GM19455 (cell line): ENCODE data around the gene TCERG1L.

ENCODE experiments used
- ATAC-seq: cut with Tn5 transposase; IDR thresholded peaks from one replicate; pipeline ENCODE4 v1.9.1; 2021; ENCODE audit not compliant: unreplicated experiment

Gene TCERG1L

DNA sequence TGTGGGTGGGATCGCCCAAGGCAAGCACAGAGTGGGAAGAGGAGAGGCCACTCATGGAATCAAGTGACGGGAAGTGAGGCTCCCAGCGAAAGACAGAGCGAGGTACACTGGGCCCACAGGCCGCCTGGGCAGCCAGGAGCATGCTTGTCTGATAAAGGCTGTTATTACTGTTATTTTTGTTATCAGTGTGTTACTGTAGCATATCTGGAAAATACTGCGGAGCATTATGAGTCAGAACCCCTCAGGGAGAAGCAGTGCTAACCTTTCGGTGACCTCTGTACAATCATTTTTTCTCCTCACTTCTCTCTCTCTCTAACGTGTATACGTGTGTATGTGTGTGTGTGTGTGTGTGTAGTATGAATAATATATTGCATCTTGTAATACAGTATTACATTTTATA is 3.8 kb upstream of the TCERG1L start:
- ATAC-seq, result no peak

DNA sequence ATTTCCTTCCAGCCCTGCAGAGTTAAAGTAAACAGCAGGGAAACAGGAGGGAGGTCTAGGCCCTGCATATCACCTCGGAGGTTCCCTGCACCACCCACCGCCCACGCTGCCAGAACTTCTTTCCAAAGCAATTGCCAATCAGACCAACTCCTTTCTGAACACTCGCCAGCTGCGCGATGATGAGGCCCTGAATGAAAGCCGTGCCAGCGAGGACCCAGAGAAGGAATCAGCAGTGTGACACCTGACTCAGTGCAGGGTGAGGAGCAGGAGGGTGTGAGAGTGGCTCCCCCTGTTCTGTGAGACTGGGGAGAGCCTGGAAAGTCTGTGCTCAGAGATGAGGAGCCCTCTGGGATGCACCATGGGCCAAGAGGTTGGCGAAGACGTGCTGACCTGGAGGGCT is 3.3 kb upstream of the TCERG1L start:
- ATAC-seq, result no peak

DNA sequence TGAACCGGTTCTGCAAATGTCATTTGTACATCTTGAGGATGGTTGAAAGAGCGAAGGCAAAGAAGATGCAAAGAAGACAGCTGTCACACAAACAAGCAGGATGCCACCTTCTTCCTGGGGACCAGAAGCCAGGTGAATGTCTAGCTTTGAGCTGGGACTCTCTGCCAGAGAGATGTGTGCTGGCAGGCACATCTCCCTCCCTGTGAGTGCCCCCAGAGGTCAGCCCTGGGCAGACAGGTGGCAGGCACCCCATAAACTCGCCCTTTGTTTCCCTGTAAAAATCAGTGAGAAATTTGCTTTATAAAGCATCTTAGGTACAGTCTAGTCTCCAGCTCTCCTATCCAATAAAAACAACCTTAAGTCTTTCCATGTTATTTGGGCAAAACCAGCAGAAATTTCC is 2.6 kb upstream of the TCERG1L start:
- no peak for ATAC-seq

DNA sequence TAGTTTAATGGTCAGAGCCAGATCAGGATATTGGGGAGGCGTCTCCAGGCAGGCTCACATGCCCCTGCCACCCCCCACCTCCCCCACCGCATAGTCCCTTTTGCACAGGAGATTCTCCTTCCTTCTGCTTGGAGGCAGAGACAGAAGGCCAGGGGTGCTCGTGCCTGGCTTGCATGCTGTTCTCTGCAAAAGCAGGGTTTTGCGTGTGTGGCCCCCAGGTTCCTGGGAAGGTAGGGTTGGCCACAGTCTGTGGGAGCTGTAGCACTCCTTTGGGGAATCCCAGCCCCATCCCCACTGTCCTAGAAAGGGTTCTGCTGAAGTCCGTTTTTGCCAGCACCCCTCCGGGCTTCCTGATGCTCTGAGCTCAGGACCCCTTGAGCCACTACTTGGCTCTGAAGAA is 1.9 kb upstream of the TCERG1L start:
- no peak for ATAC-seq

DNA sequence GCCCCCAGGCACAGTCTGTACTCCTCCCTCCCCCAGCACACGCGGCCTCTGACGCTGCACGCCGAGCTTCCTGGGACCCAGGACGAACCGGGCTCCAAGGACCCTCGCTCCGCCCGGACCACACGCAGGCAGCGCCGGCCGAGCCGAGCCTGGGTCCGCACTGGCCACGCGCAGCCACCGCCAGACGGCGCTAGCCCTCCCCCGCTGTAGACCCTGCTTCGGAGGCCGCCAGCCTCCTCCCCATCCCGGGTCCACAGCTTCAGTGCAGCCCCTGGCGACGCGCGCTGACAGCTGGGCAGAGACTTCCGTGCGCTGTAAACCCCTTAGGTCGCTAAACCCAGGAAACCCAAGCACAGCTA is 936 bp upstream of the TCERG1L start:
- no peak for ATAC-seq

DNA sequence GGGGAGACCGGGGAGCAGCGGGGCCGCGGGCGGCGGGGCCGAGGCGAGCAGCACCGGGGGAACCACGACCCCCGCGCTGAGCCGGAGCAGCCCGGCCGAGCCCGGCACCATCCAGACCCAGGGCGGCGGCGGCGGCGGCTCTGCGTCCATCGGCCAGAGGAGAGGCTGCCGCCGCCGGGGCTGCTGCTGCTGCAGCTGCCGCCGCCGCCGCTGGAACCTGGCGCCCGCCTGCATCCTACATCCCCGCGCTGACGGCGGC is 190 bp downstream of the TCERG1L start:
- ATAC-seq, result no peak

DNA sequence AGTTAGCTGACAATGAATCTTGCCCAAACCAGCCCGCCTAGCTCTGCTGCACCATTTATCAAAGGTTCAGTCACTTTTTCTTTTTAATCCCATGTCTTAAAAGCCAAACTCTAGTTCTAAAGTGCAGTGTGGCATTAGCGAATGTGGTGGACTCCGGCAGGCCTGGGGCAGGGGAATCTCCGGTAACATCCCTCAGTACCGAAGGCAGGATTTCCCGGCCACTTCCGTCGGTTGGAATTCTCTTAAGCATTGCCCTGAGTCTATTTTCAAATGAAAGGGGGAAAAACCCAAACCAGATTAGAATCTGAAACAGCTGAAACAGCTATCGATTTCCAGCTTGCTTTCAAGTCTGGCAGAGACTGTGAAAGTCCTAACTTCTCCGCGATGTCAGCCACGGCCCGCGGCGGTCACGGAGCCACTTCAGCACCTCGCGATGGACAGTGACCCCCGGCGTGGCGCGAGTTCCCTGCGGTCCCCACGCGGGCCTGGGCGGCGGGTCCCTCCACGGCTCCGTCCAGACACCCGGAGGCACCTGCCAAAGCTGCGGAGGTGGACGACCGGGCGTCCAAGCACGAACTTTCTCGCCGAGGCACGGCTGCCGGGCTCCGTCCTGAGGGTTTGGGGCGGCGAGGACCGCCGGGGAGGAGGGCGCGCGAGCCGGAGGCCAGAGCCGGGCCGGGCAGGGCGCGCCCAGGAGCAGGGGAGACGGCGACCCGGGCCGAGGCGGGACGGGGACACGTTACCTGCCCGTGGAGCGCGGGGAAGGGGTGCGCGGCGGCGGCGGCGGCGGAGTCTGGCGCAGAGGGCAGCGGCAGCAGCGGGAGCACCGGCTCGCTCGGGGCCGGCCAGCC is 745 bp downstream of the TCERG1L start:
- ATAC-seq, result no peak

DNA sequence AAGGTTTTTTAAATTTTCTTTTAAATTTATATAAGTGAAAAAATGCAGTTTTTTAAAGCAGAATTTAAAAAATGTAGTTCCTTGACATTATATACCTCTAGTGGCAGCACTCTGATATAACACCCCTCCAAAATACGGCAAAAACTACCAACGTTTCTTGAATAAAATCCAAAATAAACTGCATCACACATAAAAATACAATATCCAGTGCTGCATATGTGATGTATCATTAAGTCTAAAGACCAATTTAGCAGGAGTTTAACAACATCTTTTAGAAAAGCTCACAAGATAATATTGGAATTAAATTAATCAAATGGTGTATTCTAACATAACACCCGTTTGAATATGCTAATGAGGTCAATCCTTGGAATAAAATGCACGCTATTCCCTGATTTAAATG is 1.4 kb downstream of the TCERG1L start:
- ATAC-seq, result no peak

DNA sequence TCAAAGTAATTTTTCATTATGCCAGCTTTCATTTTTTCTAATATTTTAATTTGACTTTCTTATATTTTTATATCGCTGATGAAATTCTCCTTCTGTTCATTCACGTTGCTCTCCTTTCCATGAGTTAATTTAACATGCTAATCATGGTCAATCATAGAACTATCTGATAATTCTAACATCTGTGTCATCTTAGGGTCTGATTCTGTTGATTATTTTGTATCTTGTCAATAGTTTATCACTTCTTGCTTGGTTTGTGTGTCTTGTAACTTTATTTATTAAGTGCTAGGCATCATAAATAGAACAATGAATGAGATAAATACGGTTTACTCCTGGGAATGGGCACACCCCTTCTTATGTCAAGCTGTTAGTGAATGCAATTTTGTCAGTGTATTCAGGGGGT is 11.0 kb downstream of the TCERG1L start:
- ATAC-seq, result no peak

DNA sequence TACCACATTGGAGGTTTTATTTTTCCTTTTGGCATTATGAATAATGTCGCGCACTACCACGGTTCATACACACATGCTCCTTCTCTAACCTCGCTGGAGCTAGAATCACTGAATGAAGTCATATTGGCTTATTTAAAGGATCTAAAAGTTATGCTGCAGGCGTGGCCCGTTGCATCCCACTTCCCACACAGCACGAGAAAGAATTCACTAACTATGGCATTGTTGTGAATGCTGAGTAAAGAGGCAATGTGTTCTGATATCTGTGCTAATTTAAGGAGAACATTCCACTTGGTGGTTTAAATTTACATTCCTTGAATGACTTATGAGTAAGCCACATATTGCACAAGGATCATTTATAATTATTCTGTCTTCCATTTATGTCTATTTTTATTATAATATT is 20.7 kb downstream of the TCERG1L start:
- ATAC-seq, result no peak

DNA sequence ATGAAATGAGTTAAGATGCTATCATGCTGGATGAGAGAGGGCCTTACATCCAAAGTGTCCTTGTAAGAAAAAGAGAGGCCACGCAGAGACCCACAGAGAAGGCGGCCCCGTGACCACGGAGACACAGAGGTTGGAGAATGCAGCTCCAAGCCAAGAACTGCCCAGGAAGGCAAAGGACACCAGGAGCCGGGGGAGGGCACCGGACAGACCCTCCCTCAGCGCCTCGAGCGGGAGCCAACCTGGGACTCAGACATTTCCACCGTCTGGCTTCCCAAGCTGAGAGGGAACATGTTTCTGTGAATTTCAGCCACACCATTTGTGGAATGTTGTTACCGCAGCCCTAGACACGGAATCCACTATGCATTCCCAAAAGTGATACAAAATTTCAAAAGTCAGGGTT is 22.9 kb downstream of the TCERG1L start:
- no peak for ATAC-seq

DNA sequence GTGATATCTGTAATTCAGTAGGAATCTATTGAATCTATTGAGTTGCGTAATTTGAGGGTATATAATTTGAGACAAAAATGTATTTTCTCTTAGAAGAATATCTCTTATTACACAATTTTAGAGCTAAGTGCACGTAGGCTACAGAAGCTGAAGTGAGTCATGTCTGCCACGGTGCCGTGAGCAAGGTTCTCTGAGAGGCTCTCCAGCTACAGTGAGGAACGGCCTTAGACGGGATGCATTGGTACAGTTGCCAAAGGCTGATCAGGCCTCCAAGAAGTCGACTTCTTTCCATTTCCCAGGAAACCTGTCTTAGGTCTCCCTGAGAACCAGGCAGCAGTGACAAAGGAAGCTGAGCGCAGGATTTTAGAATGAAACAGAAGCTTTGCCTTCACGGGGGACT is 28.6 kb downstream of the TCERG1L start:
- no peak for ATAC-seq

DNA sequence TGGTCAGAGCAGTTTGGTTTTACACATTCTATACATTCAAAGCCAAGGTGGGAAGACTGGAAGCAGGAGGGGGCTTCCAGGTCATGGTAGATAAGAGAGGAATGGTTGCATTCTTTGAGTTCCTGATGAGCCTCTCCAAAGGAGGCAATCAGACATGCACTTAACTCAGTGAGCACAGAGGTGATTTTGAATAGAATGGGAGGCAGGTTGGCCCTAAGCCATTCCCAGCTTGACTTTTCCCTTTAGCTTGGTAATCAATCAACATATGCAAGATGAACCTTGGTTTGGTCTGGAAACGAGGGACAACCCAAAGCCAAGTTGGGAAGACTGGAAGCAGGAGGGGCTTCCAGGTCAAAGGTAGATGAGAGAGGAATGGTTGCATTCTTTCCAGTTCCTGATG is 31.4 kb downstream of the TCERG1L start:
- ATAC-seq, result no peak

DNA sequence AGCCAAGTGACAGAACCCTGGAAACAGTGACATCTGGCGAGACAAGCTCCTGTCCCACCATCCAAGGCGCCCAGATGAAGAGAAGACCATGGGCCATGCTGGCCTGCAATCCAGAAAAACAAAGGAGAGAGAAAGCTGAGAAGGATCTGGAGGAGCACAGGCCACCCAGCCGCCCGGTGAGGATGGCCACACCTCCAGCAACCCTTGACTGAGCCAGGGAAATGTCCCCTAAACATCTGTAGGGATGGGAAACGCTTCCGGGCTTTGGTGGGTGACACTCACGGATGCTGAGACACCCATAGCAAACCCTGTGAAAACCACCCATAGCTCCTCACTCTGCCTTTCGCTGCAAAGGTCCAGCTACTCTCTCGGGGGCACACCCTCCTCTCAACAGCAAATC is 32.0 kb downstream of the TCERG1L start:
- ATAC-seq, result no peak

DNA sequence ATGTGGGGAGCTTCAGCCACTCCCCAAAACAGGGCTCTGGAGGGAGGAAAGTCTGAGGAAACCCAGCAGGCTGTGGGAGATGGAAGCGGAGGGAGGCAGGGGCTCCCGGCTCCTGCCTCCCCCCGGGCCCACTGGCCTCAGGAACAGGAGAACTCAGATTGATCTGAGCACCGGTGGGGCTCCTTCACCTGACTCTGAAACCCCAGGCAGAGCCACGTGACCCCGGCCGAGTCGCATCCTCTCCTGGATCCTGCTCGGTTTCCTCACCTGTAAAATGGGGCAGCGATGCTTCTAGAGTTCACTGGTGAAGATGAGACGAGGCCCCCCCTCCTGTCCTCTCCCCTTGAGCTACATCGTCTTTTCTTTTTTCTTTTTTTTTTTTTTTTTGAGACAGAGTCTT is 33.6 kb downstream of the TCERG1L start:
- ATAC-seq, result no peak

DNA sequence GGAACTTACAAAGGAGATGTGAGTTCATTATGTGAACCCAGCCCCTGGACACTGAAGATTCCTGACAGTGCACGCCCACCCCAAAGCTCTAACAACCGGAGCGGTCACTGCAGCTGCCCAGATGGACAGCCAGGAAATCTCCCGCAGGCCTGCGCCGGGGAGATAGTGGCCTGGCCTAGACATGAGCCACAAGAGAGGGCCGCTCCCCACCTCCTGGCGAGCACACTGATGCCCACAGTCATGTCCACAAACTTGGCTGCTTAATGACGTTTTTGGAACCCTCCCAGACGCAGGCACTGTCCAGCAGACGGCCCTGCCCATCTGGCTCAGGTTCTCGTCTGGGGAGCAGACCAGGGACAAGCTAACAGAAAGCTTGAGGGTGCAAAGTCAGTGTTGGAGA is 34.2 kb downstream of the TCERG1L start:
- no peak for ATAC-seq

DNA sequence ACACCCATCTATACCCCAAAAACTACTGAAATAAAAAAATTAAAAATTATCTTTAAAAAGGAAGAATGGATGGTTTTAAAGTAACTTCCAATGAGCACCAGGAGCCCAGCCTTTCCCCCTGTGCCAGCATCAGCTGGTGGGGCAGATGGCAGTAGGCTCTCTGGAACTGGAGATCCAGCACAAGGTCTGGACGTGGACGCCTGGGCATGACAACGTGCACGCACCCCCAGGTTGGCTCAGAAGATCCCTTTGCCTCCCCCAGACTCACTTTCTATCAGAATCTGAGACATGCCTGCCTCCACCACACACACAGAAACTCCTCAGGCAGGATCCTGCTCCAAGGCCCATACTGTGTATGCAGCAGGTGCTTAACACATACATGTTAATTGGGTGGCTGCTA is 35.8 kb downstream of the TCERG1L start:
- ATAC-seq, result no peak

DNA sequence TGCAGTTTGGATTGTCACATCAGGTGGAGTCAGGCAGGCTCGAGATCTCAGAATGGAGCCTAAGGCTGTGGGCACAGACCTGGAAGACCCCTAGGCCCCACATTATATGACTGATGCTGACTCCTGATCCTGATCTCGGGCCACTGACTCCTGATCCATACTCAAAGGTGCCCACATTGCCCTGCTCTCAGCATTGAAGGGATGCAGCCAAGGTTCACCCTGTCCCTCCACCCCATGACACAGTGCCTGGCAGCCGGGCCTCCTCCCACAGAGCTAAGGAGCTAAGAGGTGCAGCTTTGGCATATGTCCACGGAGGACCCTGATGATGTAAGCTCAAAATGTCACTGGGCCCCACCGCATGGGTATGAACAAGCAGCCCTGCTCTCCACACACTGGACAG is 36.6 kb downstream of the TCERG1L start:
- ATAC-seq, result no peak

DNA sequence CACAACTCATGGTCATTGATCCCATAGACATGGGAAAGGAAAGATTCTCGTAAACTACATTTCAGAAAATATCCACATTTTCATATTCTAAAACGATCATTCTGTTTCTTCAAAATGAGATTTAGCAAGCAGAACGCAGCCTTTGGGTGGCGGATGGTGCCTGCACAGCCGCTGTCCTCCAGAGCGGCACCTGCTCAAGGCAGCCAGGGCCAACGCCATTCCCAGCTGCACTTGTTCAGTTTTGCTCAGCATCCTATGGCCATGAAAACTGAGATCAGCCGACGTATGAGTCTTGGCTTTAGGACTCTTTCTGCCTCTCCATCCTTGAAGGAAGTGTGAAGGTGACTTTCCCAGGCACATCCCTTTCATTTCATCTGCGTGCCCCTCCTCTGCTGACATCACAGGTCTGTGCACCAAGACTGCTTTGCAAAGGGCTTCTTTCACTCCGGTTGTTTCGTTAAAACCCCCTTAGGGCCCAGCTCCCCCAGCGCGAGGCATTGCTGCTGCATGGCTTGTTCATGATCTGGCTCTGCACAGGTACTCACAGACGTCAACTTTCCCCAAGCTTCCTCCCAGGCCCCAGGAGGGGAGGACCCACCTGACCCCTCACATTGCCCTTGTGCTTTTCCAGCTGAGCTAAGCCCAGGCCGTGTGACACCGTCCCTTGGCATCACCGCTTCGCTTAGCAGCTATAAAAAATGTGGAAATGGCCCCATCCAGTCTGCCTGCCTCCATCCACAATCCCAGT is 37.2 kb downstream of the TCERG1L start:
- ATAC-seq, result no peak

DNA sequence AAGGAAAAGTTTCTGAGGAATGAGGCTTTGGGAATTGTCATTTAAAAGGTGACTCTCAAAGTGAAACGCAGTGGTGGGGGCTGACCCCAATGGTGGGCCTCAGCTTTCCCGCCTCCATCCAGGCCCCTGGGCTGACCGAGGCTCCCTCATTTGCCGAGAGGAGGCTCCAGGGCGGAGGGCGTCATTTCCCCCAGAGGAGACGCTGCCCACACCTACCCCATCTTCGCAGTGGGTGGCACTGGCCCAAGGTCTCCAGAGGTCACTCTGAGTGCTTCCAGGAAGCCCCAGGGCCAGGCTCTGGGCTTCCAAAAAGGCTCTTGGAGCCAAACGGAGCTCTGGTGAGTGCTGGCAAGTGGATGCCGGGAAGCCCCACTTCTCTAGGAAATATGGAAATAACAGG is 38.0 kb downstream of the TCERG1L start:
- no peak for ATAC-seq

DNA sequence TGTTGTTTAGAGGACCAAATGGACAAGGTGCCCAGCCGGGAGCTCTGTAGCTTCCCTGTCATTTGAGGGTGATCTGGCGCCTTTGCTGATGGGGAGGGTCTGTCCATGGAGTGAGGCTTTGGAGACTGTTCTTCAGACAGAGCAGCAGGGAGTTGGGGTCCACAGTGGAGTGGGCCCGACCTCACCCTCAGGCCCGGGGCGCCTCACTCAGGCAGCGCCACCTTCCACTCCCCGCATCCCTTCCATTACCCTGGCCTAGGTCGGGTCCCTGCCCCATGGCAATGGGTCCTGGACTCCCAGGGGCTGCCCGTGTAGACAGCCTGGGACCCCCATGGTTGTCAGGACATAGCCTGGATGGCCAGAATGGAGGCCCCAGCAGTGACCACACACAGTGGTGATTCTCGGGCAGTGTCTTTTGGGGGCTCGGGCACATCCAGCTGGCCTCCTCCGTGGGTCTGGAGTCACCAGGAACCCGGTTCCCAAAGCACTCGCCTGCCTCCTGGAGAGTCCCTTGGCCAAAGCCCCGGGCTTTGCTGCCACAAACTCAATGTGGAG is 38.5 kb downstream of the TCERG1L start:
- ATAC-seq, result no peak

DNA sequence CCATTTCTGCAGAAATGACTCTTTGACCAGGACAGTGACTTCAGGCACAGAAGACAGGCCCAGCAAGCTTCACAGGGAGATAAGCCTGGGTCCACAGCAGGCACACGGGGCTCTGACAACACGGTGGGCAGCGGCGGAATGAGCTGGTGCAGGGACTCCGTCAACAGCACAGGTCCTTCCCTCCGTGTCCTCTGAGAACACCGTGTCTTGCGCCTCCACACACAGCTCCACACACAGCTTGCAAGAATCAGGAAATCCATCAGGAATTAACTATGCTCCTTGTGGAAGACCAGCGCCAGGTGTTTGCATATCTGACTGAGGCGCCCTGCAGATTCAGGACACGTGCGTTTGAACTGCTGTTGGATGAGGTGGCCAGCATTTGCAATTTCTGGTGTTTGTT is 39.6 kb downstream of the TCERG1L start:
- ATAC-seq, result no peak
